Effector memory CD8-positive, alpha-beta T cell (primary cell): Measurements from ENCODE around the gene TMX2.
"Not testable (repeated sequence)": the region's sequence is repeated elsewhere in the genome, so short reads cannot be mapped to it uniquely, and the experiment has no call there.

Experiments used
- ATAC-seq: fragments of 150-1000 bp; cut with Tn5 transposase; replicated peaks from 2 replicates; pipeline ENCODE4 v1.10.0; 2021; ENCODE audit warnings: mild to moderate bottlenecking, moderate library complexity
- DNase-seq, 3 experiments: peaks; one replicate each; pipeline ENCODE4 v3.0.0; 2021
- H3K27ac Mint-ChIP-seq, 2 donors: one replicate each; pipeline ENCODE4 v1.8.0; 2022; ENCODE audit warnings: mild to moderate bottlenecking in 2 of 2, mixed read lengths in 2 of 2, moderate library complexity in 2 of 2
- H3K27me3 Mint-ChIP-seq, 2 donors: one replicate each; pipeline ENCODE4 v1.8.0; 2022; ENCODE audit warnings: mixed read lengths in 2 of 2
- H3K36me3 Mint-ChIP-seq: one replicate; pipeline ENCODE4 v1.8.0; 2022; ENCODE audit warnings: mild to moderate bottlenecking, moderate library complexity, mixed read lengths; ENCODE audit not compliant: insufficient read depth
- H3K4me1 Mint-ChIP-seq, 2 donors: one replicate each; pipeline ENCODE4 v1.8.0; 2022; ENCODE audit warnings: low read depth in 2 of 2, mixed read lengths in 2 of 2
- H3K4me3 Mint-ChIP-seq, 2 donors: one replicate each; pipeline ENCODE4 v1.8.0; 2022; ENCODE audit warnings: mild to moderate bottlenecking in 2 of 2, mixed read lengths in 2 of 2, moderate library complexity in 2 of 2
- H3K9me3 Mint-ChIP-seq, 2 donors: one replicate each; pipeline ENCODE4 v1.8.0; 2022; ENCODE audit warnings: mixed read lengths in 2 of 2

Gene TMX2

GRCh38 chr11:57698843-57699365, 13.5 kb upstream of the TMX2 start:
- Mint-ChIP-seq H3K36me3 (peaks cover 94% of the 10 kb centered on the region), H3K9me3 (no peaks in the 10 kb centered on the region)
- ATAC-seq: no peak

GRCh38 chr11:57699813-57700212, 12.6 kb upstream of the TMX2 start:
- ATAC-seq (no peak), DNase-seq (no peak)
- Mint-ChIP-seq H3K4me3 (no peak overlapping the region), H3K4me1 (no peaks in the 10 kb centered on the region), H3K27ac (peak overlapping the region in 1 of 2 donors; percentile 21), H3K9me3 (no peaks in the 10 kb centered on the region), H3K36me3 (peaks cover 89% of the 10 kb centered on the region), H3K27me3 (no peaks in the 10 kb centered on the region)

More at GRCh38 chr11:57698843-57699365, 13.5 kb upstream of the TMX2 start:
- no peaks in the 10 kb centered on the region for H3K4me1 Mint-ChIP-seq
- no peak for DNase-seq
- peak overlapping the region in 1 of 2 donors; percentile 18 for H3K27ac Mint-ChIP-seq
- H3K27me3 Mint-ChIP-seq: no peaks in the 10 kb centered on the region
- no peak overlapping the region for H3K4me3 Mint-ChIP-seq

- Mint-ChIP-seq H3K9me3 (no peaks in the 10 kb centered on the region), H3K27ac (peak overlapping the region in 1 of 2 donors; percentile 21), H3K4me3 (no peak overlapping the region), H3K4me1 (no peaks in the 10 kb centered on the region), H3K36me3 (peaks cover 86% of the 10 kb centered on the region), H3K27me3 (no peaks in the 10 kb centered on the region)
- DNase-seq (no peak), ATAC-seq (no peak)
These were observed 12.0 kb upstream of the TMX2 start for GRCh38 chr11:57700425-57700824.

- Mint-ChIP-seq H3K4me3 (no peak overlapping the region), H3K36me3 (peaks cover 60% of the 10 kb centered on the region), H3K4me1 (peaks cover 0 to 3% of the 10 kb centered on the region in 2 donors), H3K9me3 (no peaks in the 10 kb centered on the region), H3K27ac (no peak overlapping the region), H3K27me3 (no peaks in the 10 kb centered on the region)
- DNase-seq (no peak), ATAC-seq (no peak)
These were observed 9.1 kb upstream of the TMX2 start for GRCh38 chr11:57703341-57703740.

- Mint-ChIP-seq H3K27ac (peak overlapping the region; percentile 51 to 74), H3K9me3 (no peaks in the 10 kb centered on the region), H3K36me3 (peaks cover 44% of the 10 kb centered on the region), H3K4me3 (no peak overlapping the region), H3K27me3 (no peaks in the 10 kb centered on the region), H3K4me1 (peaks cover 0 to 8% of the 10 kb centered on the region in 2 donors)
- ATAC-seq (no peak), DNase-seq (no peak)
These were observed 7.5 kb upstream of the TMX2 start for GRCh38 chr11:57704932-57705331.

- peaks cover 0 to 11% of the 10 kb centered on the region in 2 donors for H3K4me1 Mint-ChIP-seq
- H3K36me3 Mint-ChIP-seq: peaks cover 40% of the 10 kb centered on the region
- H3K27me3 Mint-ChIP-seq, H3K9me3 Mint-ChIP-seq, DNase-seq, ATAC-seq, H3K4me3 Mint-ChIP-seq: not testable (repeated sequence)
- peak overlapping the region; percentile 51 to 74 for H3K27ac Mint-ChIP-seq
These were observed 7.0 kb upstream of the TMX2 start for GRCh38 chr11:57705432-57705831.

GRCh38 chr11:57709802-57710367, 2.5 kb upstream of the TMX2 start:
- ATAC-seq: no peak
- no peak overlapping the region for H3K4me3 Mint-ChIP-seq
- H3K27me3 Mint-ChIP-seq: no peaks in the 10 kb centered on the region
- DNase-seq: no peak
- no peak overlapping the region for H3K27ac Mint-ChIP-seq
- no peaks in the 10 kb centered on the region for H3K9me3 Mint-ChIP-seq
- H3K36me3 Mint-ChIP-seq: peaks cover 25% of the 10 kb centered on the region
- H3K4me1 Mint-ChIP-seq: peaks cover 22 to 34% of the 10 kb centered on the region in 2 donors

GRCh38 chr11:57711414-57712255, 758 bp upstream of the TMX2 start, which contains the start of gene MED19:
MED19 (minus strand) TSS chr11:57712215; CDS start chr11:57712179, 36 bp downstream.
- Mint-ChIP-seq H3K36me3 (peaks cover 20% of the 10 kb centered on the region), H3K4me1 (peaks cover 22 to 34% of the 10 kb centered on the region in 2 donors), H3K27me3 (no peaks in the 10 kb centered on the region), H3K27ac (peak within 1 kb of the TSS; percentile 86 to 97), H3K4me3 (peak within 1 kb of the TSS; percentile 89 to 91), H3K9me3 (no peaks in the 10 kb centered on the region)
- ATAC-seq (peak; percentile 55), DNase-seq (peak in 2 of 3 experiments; percentile 71)

GRCh38 chr11:57713835-57714234, 1.4 kb downstream of the TMX2 start:
- peak overlapping the region; percentile 89 to 91 for H3K4me3 Mint-ChIP-seq
- no peaks in the 10 kb centered on the region for H3K9me3 Mint-ChIP-seq
- peaks cover 22 to 27% of the 10 kb centered on the region in 2 donors for H3K4me1 Mint-ChIP-seq
- peak overlapping the region; percentile 86 to 97 for H3K27ac Mint-ChIP-seq
- no peaks in the 10 kb centered on the region for H3K27me3 Mint-ChIP-seq
- ATAC-seq: no peak
- peaks cover 31% of the 10 kb centered on the region for H3K36me3 Mint-ChIP-seq
- DNase-seq: no peak

- not testable (repeated sequence) for H3K4me3 Mint-ChIP-seq, H3K27me3 Mint-ChIP-seq, H3K27ac Mint-ChIP-seq, DNase-seq, ATAC-seq, H3K9me3 Mint-ChIP-seq
- peaks cover 41% of the 10 kb centered on the region for H3K36me3 Mint-ChIP-seq
- H3K4me1 Mint-ChIP-seq: peaks cover 16 to 20% of the 10 kb centered on the region in 2 donors
These were observed 4.3 kb downstream of the TMX2 start for GRCh38 chr11:57716726-57717125.

GRCh38 chr11:57727185-57727584, 14.8 kb downstream of the TMX2 start:
- Mint-ChIP-seq H3K4me3 (no peak overlapping the region), H3K27ac (peak overlapping the region in 1 of 2 donors; percentile 32), H3K4me1 (peaks cover 0 to 12% of the 10 kb centered on the region in 2 donors), H3K9me3 (no peaks in the 10 kb centered on the region), H3K27me3 (no peaks in the 10 kb centered on the region), H3K36me3 (peaks cover 16% of the 10 kb centered on the region)
- ATAC-seq (no peak), DNase-seq (no peak)

GRCh38 chr11:57728829-57729228, 16.4 kb downstream of the TMX2 start:
- no peaks in the 10 kb centered on the region for H3K27me3 Mint-ChIP-seq
- H3K9me3 Mint-ChIP-seq: no peaks in the 10 kb centered on the region
- peaks cover 0 to 12% of the 10 kb centered on the region in 2 donors for H3K4me1 Mint-ChIP-seq
- no peak for DNase-seq
- ATAC-seq: no peak
- no peak overlapping the region for H3K4me3 Mint-ChIP-seq
- H3K36me3 Mint-ChIP-seq: peaks cover 4% of the 10 kb centered on the region
- H3K27ac Mint-ChIP-seq: peak overlapping the region; percentile 53 to 85

- H3K4me1 Mint-ChIP-seq: peaks cover 0 to 12% of the 10 kb centered on the region in 2 donors
- H3K36me3 Mint-ChIP-seq: peaks cover 10% of the 10 kb centered on the region
- H3K9me3 Mint-ChIP-seq: no peaks in the 10 kb centered on the region
- DNase-seq (no peak), ATAC-seq (no peak)
- no peaks in the 10 kb centered on the region for H3K27me3 Mint-ChIP-seq
- peak overlapping the region in 1 of 2 donors; percentile 85 for H3K27ac Mint-ChIP-seq
- no peak overlapping the region for H3K4me3 Mint-ChIP-seq
These were observed 17.1 kb downstream of the TMX2 start for GRCh38 chr11:57729479-57729878.
